PC-3 (cell line): ENCODE data around the gene PACSIN2. TPM values are rescaled to one million over a fixed set of nuclear protein-coding genes. Genes with fewer than 3 reads are reported as not detected.

Experiments
- ATAC-seq: fragments of 200-7000 bp; cut with Tn5 transposase; 2 replicates; pipeline ENCODE4 v1.9.1; 2020; ENCODE audit warnings: mild to moderate bottlenecking, moderate library complexity
- BruUV-seq: library from RNA; stranded (reverse); fragments of 400-500 nt; replicated peaks from 2 replicates; lab custom pipeline; 2021; lab: Mats Ljungman, UMichigan
- CTCF ChIA-PET: fragments of 300-600 bp; sonication (Branson Sonifier 250); formaldehyde crosslinking; loops from one replicate; lab custom pipeline; 2022; ENCODE audit warnings: antibody characterized with exemption; lab: Charles Lee
- POLR2A ChIA-PET: fragments of 300-600 bp; sonication (Branson Sonifier 250); formaldehyde crosslinking; loops from one replicate; lab custom pipeline; 2022; ENCODE audit warnings: antibody characterized with exemption; ENCODE audit not compliant: unreplicated experiment; lab: Charles Lee
- DNase-seq: peaks from one replicate; pipeline ENCODE4 v3.0.0-alpha.2; 2015
- H2AFZ ChIP-seq: fragments of 300-600 bp; sonication (generic); 2 replicates; pipeline ENCODE4 v1.6.0; 2016; ENCODE audit warnings: antibody characterized with exemption, low read length
- H3F3A ChIP-seq: fragments of 300-600 bp; sonication (generic); one replicate; pipeline ENCODE4 v1.6.0; 2017; ENCODE audit warnings: antibody characterized with exemption, low read length, control low read depth, mild to moderate bottlenecking; ENCODE audit not compliant: unreplicated experiment
- H3K27ac ChIP-seq: fragments of 300-600 bp; sonication (generic); 2 replicates; pipeline ENCODE4 v1.5.1; 2016; ENCODE audit warnings: mild to moderate bottlenecking, low read length
- H3K27me3 ChIP-seq: fragments of 300-600 bp; sonication (generic); 2 replicates; pipeline ENCODE4 v1.6.1; 2016; ENCODE audit warnings: low read length, mixed read lengths
- H3K36me3 ChIP-seq: fragments of 300-600 bp; sonication (generic); 2 replicates; pipeline ENCODE4 v1.6.1; 2016; ENCODE audit warnings: low read depth, mixed run types, low read length, mixed read lengths
- H3K4me1 ChIP-seq: fragments of 300-600 bp; sonication (generic); 2 replicates; pipeline ENCODE4 v1.5.1; 2016; ENCODE audit warnings: low read length; ENCODE audit not compliant: insufficient read depth
- H3K4me2 ChIP-seq: fragments of 300-600 bp; sonication (generic); 2 replicates; pipeline ENCODE4 v1.6.0; 2016; ENCODE audit warnings: low read length
- H3K4me3 ChIP-seq: fragments of 300-600 bp; sonication (generic); 2 replicates; pipeline ENCODE4 v1.5.1; 2016; ENCODE audit warnings: mild to moderate bottlenecking, low read length, mixed read lengths
- H3K79me2 ChIP-seq: fragments of 300-600 bp; sonication (generic); 2 replicates; pipeline ENCODE4 v1.6.1; 2017; ENCODE audit warnings: low read length, mixed read lengths
- H3K9ac ChIP-seq: fragments of 300-600 bp; sonication (generic); 2 replicates; pipeline ENCODE4 v1.6.0; 2016; ENCODE audit warnings: mild to moderate bottlenecking, low read length
- H3K9me2 ChIP-seq: fragments of 300-600 bp; sonication (generic); replicated peaks from 2 replicates; pipeline ENCODE4 v1.6.1; 2016; ENCODE audit warnings: mixed run types, low read length, mixed read lengths
- H3K9me3 ChIP-seq: fragments of 300-600 bp; sonication (generic); 2 replicates; pipeline ENCODE4 v1.6.1; 2016; ENCODE audit warnings: low read length, mixed read lengths
- H4K20me1 ChIP-seq: fragments of 300-600 bp; sonication (generic); 2 replicates; pipeline ENCODE4 v1.6.1; 2016; ENCODE audit warnings: low read length, mixed read lengths
- EZH2 ChIP-seq: fragments of 300-600 bp; sonication (generic); IDR thresholded peaks from one replicate; pipeline ENCODE4 v1.6.1; 2017; ENCODE audit warnings: antibody characterized with exemption, mild to moderate bottlenecking, low read length; ENCODE audit not compliant: unreplicated experiment
- EZH2phosphoT487 ChIP-seq: fragments of 300-600 bp; sonication (generic); IDR thresholded peaks from 2 replicates; pipeline ENCODE4 v1.6.1; 2018; ENCODE audit warnings: mild to moderate bottlenecking, antibody characterized with exemption, low read length, borderline replicate concordance
- intact Hi-C: fragments of 100-400 bp; cut with micrococcal nuclease; formaldehyde crosslinking; loops from 2 replicates; pipeline ENCODE4 v1.9.0; 2023
- total RNA-seq: library from RNA; depleted of rRNA; stranded (reverse); fragments of >200 nt; gene quantifications from 2 replicates; pipeline ENCODE4 v1.2.3, GENCODE V29; 2014; rRNA removed
- TF ChIP-seq, protein P1 (sequence below): fragments of 300-600 bp; sonication (generic); conservative IDR thresholded peaks from 2 replicates; pipeline ENCODE4 v1.5.1; 2017; ENCODE audit warnings: antibody characterized with exemption, low read depth, mild to moderate bottlenecking, low read length

PACSIN2 gene
- total RNA-seq, 1 experiment from 2014 or later: 25.7 TPM

DNA sequence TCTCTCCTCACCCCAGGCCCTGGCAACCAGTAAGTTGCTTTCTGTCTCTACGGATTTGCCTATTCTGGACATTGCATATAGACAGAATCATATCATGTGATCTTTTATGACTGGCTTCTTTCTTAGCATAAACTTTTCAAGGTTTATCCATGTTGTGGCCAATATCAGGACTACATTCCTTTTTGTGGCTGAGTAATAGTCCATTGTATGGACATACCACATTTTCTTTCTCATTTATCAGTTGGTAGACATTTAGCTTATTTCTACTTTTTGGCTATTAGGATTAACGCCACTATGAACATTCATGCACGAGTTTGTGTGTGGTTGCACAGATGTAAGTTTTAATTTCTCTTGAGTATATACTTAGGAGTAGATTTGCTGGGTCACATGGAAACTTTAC lies 193.6 kb downstream of the PACSIN2 start:
- Histone ChIP-seq H3K36me3 (peaks cover 3% of the 10 kb centered on the region; the same call in 1 of the 2 replicates), H3K9me3 (no peaks in the 10 kb centered on the region), H3K9me2 (no peaks in the 10 kb centered on the region), H3K27ac (no peak overlapping the region), H3K4me2 (no peak overlapping the region), H3K79me2 (no peaks in the 10 kb centered on the region), H2AFZ (no peak overlapping the region), H3K27me3 (no peaks in the 10 kb centered on the region), H3F3A (no peaks in the 10 kb centered on the region), H3K9ac (no peak overlapping the region), H4K20me1 (no peaks in the 10 kb centered on the region), H3K4me1 (peaks cover 23% of the 10 kb centered on the region), H3K4me3 (no peak overlapping the region)
- CTCF ChIA-PET: no interaction called here
- POLR2A ChIA-PET: no interaction called here
- no peak for DNase-seq
- intact Hi-C loops: loop anchor here (2.0 kb wide), 1 partner anchor 17 kb away; no protein-coding TSS in a partner anchor
- no peak for ATAC-seq
- BruUV-seq: no TSS peak
- TF ChIP-seq, protein P1, sequence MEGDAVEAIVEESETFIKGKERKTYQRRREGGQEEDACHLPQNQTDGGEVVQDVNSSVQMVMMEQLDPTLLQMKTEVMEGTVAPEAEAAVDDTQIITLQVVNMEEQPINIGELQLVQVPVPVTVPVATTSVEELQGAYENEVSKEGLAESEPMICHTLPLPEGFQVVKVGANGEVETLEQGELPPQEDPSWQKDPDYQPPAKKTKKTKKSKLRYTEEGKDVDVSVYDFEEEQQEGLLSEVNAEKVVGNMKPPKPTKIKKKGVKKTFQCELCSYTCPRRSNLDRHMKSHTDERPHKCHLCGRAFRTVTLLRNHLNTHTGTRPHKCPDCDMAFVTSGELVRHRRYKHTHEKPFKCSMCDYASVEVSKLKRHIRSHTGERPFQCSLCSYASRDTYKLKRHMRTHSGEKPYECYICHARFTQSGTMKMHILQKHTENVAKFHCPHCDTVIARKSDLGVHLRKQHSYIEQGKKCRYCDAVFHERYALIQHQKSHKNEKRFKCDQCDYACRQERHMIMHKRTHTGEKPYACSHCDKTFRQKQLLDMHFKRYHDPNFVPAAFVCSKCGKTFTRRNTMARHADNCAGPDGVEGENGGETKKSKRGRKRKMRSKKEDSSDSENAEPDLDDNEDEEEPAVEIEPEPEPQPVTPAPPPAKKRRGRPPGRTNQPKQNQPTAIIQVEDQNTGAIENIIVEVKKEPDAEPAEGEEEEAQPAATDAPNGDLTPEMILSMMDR: no peak
- no peak for TF ChIP-seq EZH2phosphoT487
- no peak for TF ChIP-seq EZH2

DNA sequence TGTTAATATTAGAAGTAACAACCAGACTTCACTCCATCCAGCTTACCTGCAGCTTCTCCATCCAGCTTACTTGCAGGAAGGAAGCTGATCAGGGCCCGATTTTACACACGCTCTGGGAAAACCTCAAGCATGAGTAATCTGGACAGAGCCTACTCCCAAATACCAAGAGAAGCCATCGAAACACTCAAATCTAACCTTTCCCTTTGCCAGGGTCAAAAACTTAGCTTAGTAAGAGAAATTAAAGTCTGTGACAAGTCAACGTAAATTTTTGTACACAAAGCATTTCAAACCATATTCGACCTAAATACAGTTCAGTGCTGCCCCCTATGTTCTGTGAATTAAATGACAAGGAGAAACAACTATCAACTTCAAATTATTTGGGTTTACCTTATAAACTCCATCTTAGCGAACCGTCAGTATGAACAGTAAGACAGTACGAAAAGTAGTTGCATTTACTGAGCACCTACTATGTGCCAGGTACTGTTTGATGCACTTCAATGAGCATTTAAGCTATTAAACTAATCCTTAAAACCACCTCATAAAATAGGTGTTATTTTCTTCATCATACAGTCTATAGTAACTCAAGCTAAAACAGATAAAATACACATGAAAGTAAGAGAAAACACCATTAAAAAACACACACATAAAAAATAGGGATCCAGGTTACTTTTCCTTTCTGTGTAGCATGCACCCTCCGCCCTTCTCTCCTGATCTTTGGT lies 194.7 kb downstream of the PACSIN2 start:
- H3K9ac ChIP-seq: no peak overlapping the region
- H3K4me1 ChIP-seq: peaks cover 23% of the 10 kb centered on the region
- peak overlapping the region; percentile 32 for H3K27ac ChIP-seq
- DNase-seq (peak; percentile 82), ATAC-seq (peak; percentile 86)
- intact Hi-C loops: loop anchor here (1.0 to 2.0 kb wide), 3 partner anchors 15 to 158 kb away; no protein-coding TSS in a partner anchor
- no peak overlapping the region for H2AFZ ChIP-seq
- POLR2A ChIA-PET: interaction anchor here (0.6 kb wide), 1 partner anchor 185 kb away, joined by 3 read pairs; no protein-coding TSS in a partner anchor
- H3K9me3 ChIP-seq: no peaks in the 10 kb centered on the region
- no peaks in the 10 kb centered on the region for H4K20me1 ChIP-seq
- no TSS peak for BruUV-seq
- peaks cover 3% of the 10 kb centered on the region; the same call in 1 of the 2 replicates for H3K36me3 ChIP-seq
- no peaks in the 10 kb centered on the region for H3K9me2 ChIP-seq
- H3K4me2 ChIP-seq: peak overlapping the region; percentile 38
- H3F3A ChIP-seq: no peaks in the 10 kb centered on the region
- H3K79me2 ChIP-seq: no peaks in the 10 kb centered on the region
- CTCF ChIA-PET: interaction anchor here (0.6 to 1.1 kb wide), 8 partner anchors 15 to 1126 kb away, joined by 3 to 10 read pairs (median 4); partner anchors contain the start of gene CYB5R3
- TF ChIP-seq, protein P1: peak; percentile 78
- TF ChIP-seq EZH2 (no peak), EZH2phosphoT487 (no peak)
- peak overlapping the region; percentile 19; the same call in 1 of the 2 replicates for H3K4me3 ChIP-seq
- no peaks in the 10 kb centered on the region for H3K27me3 ChIP-seq

Other genes with a start within 250 kb of the PACSIN2 start
- gene ARFGAP3, start 157.9 kb downstream of the PACSIN2 start, total RNA-seq: 11.2 and 19.2 TPM in 2 replicates
- 0.35 and 0.77 TPM in 2 replicates for gene TTLL1, start 74.2 kb upstream of the PACSIN2 start, total RNA-seq
- 24.6 and 29.4 TPM in 2 replicates for gene BIK, start 95.6 kb upstream of the PACSIN2 start, total RNA-seq
- 29.2 and 39.2 TPM in 2 replicates for gene MCAT, start 128.2 kb upstream of the PACSIN2 start, total RNA-seq
- 283 and 349 TPM in 2 replicates for gene TSPO, start 136.4 kb upstream of the PACSIN2 start, total RNA-seq
- gene TTLL12, start 172.0 kb upstream of the PACSIN2 start, total RNA-seq: 48.9 and 54.3 TPM in 2 replicates